GM12874 (cell line): ENCODE data around the gene COL2A1.

Source experiments
- CTCF ChIP-seq: IDR thresholded peaks from 2 replicates; pipeline ENCODE4 v1.5.1; 2011; ENCODE audit warnings: low read depth, mild to moderate bottlenecking, control low read depth, low read length, moderate library complexity; ENCODE audit not compliant: insufficient read depth

The COL2A1 gene

GRCh38 chr12:47991106-47992061 lies 12.9 kb downstream of the COL2A1 start:
- TF ChIP-seq CTCF, result no peak

- TF ChIP-seq CTCF, result no peak
These were observed 13.7 kb downstream of the COL2A1 start for GRCh38 chr12:47990351-47991105.

DNA sequence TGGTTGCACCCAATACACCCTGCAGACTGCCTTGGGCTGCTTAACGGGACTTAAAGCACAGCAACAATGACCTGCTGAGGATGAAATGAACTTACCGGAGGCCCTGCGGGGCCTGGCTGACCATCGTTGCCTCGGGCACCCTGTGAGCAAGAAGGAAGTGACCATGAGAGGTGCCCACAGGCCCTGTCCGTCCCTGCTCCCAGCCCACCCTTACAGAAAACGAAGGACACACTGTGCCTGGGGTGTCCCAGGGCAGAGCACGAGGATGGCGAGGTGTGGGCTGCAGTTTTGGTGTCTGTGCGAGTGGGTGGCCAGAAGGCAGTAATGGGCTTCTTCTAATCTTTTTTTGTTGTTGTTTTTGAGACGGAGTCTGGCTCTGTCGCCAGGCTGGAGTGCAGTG lies 14.6 kb downstream of the COL2A1 start:
- no peak for TF ChIP-seq CTCF

- TF ChIP-seq CTCF, result no peak
These were observed 15.3 kb downstream of the COL2A1 start for GRCh38 chr12:47989023-47989417.

- TF ChIP-seq CTCF, result no peak
These were observed 15.9 kb downstream of the COL2A1 start for GRCh38 chr12:47988073-47989022.

DNA sequence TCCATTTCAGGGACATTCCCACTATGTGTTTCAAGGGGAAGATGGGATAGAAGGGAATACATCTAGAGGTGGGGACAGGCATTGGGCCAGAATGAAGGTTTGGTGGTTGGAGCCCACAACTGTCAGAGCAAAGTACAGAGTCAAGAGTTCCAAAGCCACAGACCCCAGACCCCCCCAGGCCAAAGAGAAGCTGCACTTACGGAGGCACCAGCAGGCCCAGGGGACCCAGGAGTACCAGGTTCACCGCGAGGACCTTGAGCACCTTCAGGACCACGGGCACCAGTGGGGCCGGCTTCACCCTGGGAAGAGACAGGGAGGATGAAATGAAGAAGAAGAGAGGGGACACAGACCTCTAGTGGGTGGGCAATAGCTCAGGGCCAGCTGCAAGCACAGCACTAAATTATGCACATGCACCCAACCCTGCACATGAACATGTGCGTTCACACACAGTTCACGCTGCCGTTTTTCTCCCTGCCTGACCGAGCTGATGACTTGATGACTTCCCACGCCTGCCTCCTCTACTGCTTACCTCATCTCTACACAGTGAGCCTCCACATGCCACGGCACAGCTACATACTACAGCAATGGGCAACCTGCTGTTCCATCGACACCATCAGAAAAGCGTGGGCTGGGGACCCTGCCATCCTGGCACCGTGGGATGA lies 16.7 kb downstream of the COL2A1 start:
- TF ChIP-seq CTCF, result no peak
